HUES64 (cell line): ENCODE results near the gene TTC33.

Source experiments
- H3K27ac ChIP-seq: 2 replicates; pipeline ENCODE4 v1.7.0; 2013; ENCODE audit warnings: low read depth, low read length, inconsistent platforms
- H3K27me3 ChIP-seq: 2 replicates; pipeline ENCODE4 v1.6.1; 2013; ENCODE audit warnings: mild to moderate bottlenecking, low read length; ENCODE audit not compliant: insufficient read depth
- H3K36me3 ChIP-seq: 2 replicates; pipeline ENCODE4 v1.6.1; 2013; ENCODE audit warnings: mild to moderate bottlenecking, low read length; ENCODE audit not compliant: insufficient read depth
- H3K4me1 ChIP-seq: 2 replicates; pipeline ENCODE4 v1.6.1; 2013; ENCODE audit warnings: mild to moderate bottlenecking, low read length, moderate library complexity; ENCODE audit not compliant: insufficient read depth
- H3K4me3 ChIP-seq: 2 replicates; pipeline ENCODE4 v1.5.1; 2013; ENCODE audit warnings: mild to moderate bottlenecking, low read length, moderate library complexity
- H3K9ac ChIP-seq: 2 replicates; pipeline ENCODE4 v1.6.1; 2013; ENCODE audit warnings: mild to moderate bottlenecking, low read depth, low read length
- H3K9me3 ChIP-seq: 2 replicates; pipeline ENCODE4 v1.6.1; 2013; ENCODE audit warnings: low read depth, low read length; ENCODE audit not compliant: insufficient read depth
- WGBS: fragments of 150-250, 120-280 bp; methylation state at CpG from one replicate; pipeline ENCODE4 v1.1.7; 2013; ENCODE audit warnings: missing lambda C conversion rate; 5-methylcytosine and 5-hydroxymethylcytosine counted together

TTC33 gene

GRCh38 chr5:40779561-40779960 lies 23.8 kb upstream of the TTC33 start:
- WGBS = 96% methylated on average over 6 of the region's 6 CpGs
- Histone ChIP-seq H3K36me3 (peaks cover 27% of the 10 kb centered on the region), H3K9ac (no peak overlapping the region), H3K4me1 (no peaks in the 10 kb centered on the region; the same call in 1 of the 2 replicates), H3K27ac (no peak overlapping the region), H3K9me3 (no peaks in the 10 kb centered on the region), H3K4me3 (no peak overlapping the region), H3K27me3 (no peaks in the 10 kb centered on the region)

- Histone ChIP-seq H3K9me3 (no peaks in the 10 kb centered on the region), H3K27ac (no peak overlapping the region), H3K4me1 (no peaks in the 10 kb centered on the region), H3K27me3 (no peaks in the 10 kb centered on the region), H3K36me3 (peaks cover 42% of the 10 kb centered on the region), H3K4me3 (no peak overlapping the region), H3K9ac (no peak overlapping the region)
- WGBS = no CpG with 5 or more reads among the region's 1 CpG
Observed at GRCh38 chr5:40778133-40778532, 22.4 kb upstream of the TTC33 start.

- Histone ChIP-seq H3K4me3 (no peak overlapping the region), H3K27me3 (no peaks in the 10 kb centered on the region), H3K4me1 (no peaks in the 10 kb centered on the region), H3K36me3 (peaks cover 52% of the 10 kb centered on the region), H3K27ac (no peak overlapping the region), H3K9ac (no peak overlapping the region), H3K9me3 (no peaks in the 10 kb centered on the region)
- WGBS = 100% methylated on average over 1 of the region's 1 CpG
Observed at GRCh38 chr5:40776658-40776977, 20.9 kb upstream of the TTC33 start.

GRCh38 chr5:40775846-40776657 lies 20.3 kb upstream of the TTC33 start:
- H3K9ac ChIP-seq = no peak overlapping the region
- H3K36me3 ChIP-seq = peaks cover 58% of the 10 kb centered on the region
- no peaks in the 10 kb centered on the region for H3K27me3 ChIP-seq
- no peak overlapping the region for H3K4me3 ChIP-seq
- H3K9me3 ChIP-seq = no peaks in the 10 kb centered on the region
- H3K4me1 ChIP-seq = no peaks in the 10 kb centered on the region
- no peak overlapping the region for H3K27ac ChIP-seq
- 95% methylated on average over 6 of the region's 6 CpGs for WGBS

- no peaks in the 10 kb centered on the region for H3K27me3 ChIP-seq
- H3K9me3 ChIP-seq = no peaks in the 10 kb centered on the region
- no peak overlapping the region for H3K27ac ChIP-seq
- no peaks in the 10 kb centered on the region for H3K4me1 ChIP-seq
- no peak overlapping the region for H3K4me3 ChIP-seq
- no peak overlapping the region for H3K9ac ChIP-seq
- H3K36me3 ChIP-seq = peaks cover 63% of the 10 kb centered on the region
- 97% methylated on average over 4 of the region's 4 CpGs for WGBS
Observed at GRCh38 chr5:40775085-40775845, 19.5 kb upstream of the TTC33 start.

GRCh38 chr5:40774623-40775022 lies 18.9 kb upstream of the TTC33 start:
- H3K4me3 ChIP-seq = no peak overlapping the region
- no peaks in the 10 kb centered on the region for H3K27me3 ChIP-seq
- no peak overlapping the region for H3K9ac ChIP-seq
- 100% methylated on average over 1 of the region's 1 CpG for WGBS
- no peaks in the 10 kb centered on the region for H3K4me1 ChIP-seq
- peaks cover 70% of the 10 kb centered on the region for H3K36me3 ChIP-seq
- H3K9me3 ChIP-seq = no peaks in the 10 kb centered on the region
- no peak overlapping the region for H3K27ac ChIP-seq

GRCh38 chr5:40770764-40771163 lies 15.0 kb upstream of the TTC33 start:
- Histone ChIP-seq H3K27me3 (no peaks in the 10 kb centered on the region), H3K9ac (no peak overlapping the region), H3K36me3 (peaks cover 91% of the 10 kb centered on the region), H3K4me1 (no peaks in the 10 kb centered on the region), H3K4me3 (no peak overlapping the region), H3K9me3 (no peaks in the 10 kb centered on the region), H3K27ac (no peak overlapping the region)
- 98% methylated on average over 5 of the region's 5 CpGs for WGBS

GRCh38 chr5:40762705-40763104 lies 6.9 kb upstream of the TTC33 start:
- no peaks in the 10 kb centered on the region for H3K9me3 ChIP-seq
- no peak overlapping the region for H3K27ac ChIP-seq
- 98% methylated on average over 2 of the region's 2 CpGs for WGBS
- no peak overlapping the region for H3K9ac ChIP-seq
- H3K4me3 ChIP-seq = no peak overlapping the region
- H3K36me3 ChIP-seq = peaks cover 75% of the 10 kb centered on the region
- no peaks in the 10 kb centered on the region for H3K27me3 ChIP-seq
- H3K4me1 ChIP-seq = no peaks in the 10 kb centered on the region

GRCh38 chr5:40757400-40757799 lies 1.6 kb upstream of the TTC33 start:
- no peak overlapping the region for H3K9ac ChIP-seq
- no peaks in the 10 kb centered on the region for H3K27me3 ChIP-seq
- H3K9me3 ChIP-seq = no peaks in the 10 kb centered on the region
- whole genome bisulfite sequencing = 98% methylated on average over 2 of the region's 2 CpGs
- peaks cover 22% of the 10 kb centered on the region for H3K36me3 ChIP-seq
- no peak overlapping the region for H3K27ac ChIP-seq
- H3K4me3 ChIP-seq = no peak overlapping the region
- 0 out of 2 replicates have a peak, but pooled peaks cover 9% of the 10 kb centered on the region for H3K4me1 ChIP-seq

GRCh38 chr5:40755093-40755406 lies 711 bp downstream of the TTC33 start:
- Histone ChIP-seq H3K36me3 (no peaks in the 10 kb centered on the region; the same call in 1 of the 2 replicates), H3K27me3 (no peaks in the 10 kb centered on the region), H3K4me3 (peak overlapping the region; percentile 81), H3K4me1 (0 out of 2 replicates have a peak, but pooled peaks cover 9% of the 10 kb centered on the region), H3K9me3 (no peaks in the 10 kb centered on the region), H3K9ac (peak overlapping the region; percentile 64), H3K27ac (peak overlapping the region; percentile 54; the same call in 1 of the 2 replicates)
- under 1% methylated on average over 9 of the region's 11 CpGs for WGBS

- peak overlapping the region; percentile 64; the same call in 1 of the 2 replicates for H3K9ac ChIP-seq
- no peaks in the 10 kb centered on the region; the same call in 1 of the 2 replicates for H3K36me3 ChIP-seq
- H3K4me1 ChIP-seq = 0 out of 2 replicates have a peak, but pooled peaks cover 9% of the 10 kb centered on the region
- H3K9me3 ChIP-seq = no peaks in the 10 kb centered on the region
- WGBS = 45% methylated on average over 5 of the region's 6 CpGs
- H3K27ac ChIP-seq = no peak overlapping the region
- H3K4me3 ChIP-seq = peak overlapping the region; percentile 81
- no peaks in the 10 kb centered on the region for H3K27me3 ChIP-seq
Observed at GRCh38 chr5:40754381-40755092, 1.2 kb downstream of the TTC33 start.
